Embryonic facial prominence (tissue), 1 donor: Measurements from ENCODE around the gene UNK.
"Not testable (repeated sequence)": the region's sequence is repeated elsewhere in the genome, so short reads cannot be mapped to it uniquely, and the experiment has no call there.

Experiments used
- DNase-seq: peaks from one replicate; pipeline ENCODE4 v3.0.0-alpha.2; 2016; ENCODE audit errors: extremely low spot score

The UNK gene

GRCh38 chr17:75773121-75773807 lies 11.3 kb upstream of the UNK start:
- no peak for DNase-seq

GRCh38 chr17:75773808-75774470 lies 10.7 kb upstream of the UNK start:
- no peak for DNase-seq

- no peak for DNase-seq
These were observed 10.1 kb upstream of the UNK start for GRCh38 chr17:75774471-75774990.

GRCh38 chr17:75774991-75775668 lies 9.5 kb upstream of the UNK start:
- DNase-seq: no peak

GRCh38 chr17:75776386-75777295 lies 8.0 kb upstream of the UNK start:
- peak; percentile 74 for DNase-seq

GRCh38 chr17:75777296-75777922 lies 7.2 kb upstream of the UNK start:
- DNase-seq: no peak

- not testable (repeated sequence) for DNase-seq
These were observed 6.3 kb upstream of the UNK start for GRCh38 chr17:75778066-75778860.

GRCh38 chr17:75778861-75779249 lies 5.8 kb upstream of the UNK start:
- DNase-seq: no peak

GRCh38 chr17:75779250-75779986 lies 5.2 kb upstream of the UNK start:
- DNase-seq: peak; percentile 100

- no peak for DNase-seq
These were observed 4.4 kb upstream of the UNK start for GRCh38 chr17:75779987-75780889.

GRCh38 chr17:75783069-75783783 lies 1.4 kb upstream of the UNK start:
- peak; percentile 57 for DNase-seq

GRCh38 chr17:75783803-75784472 lies 668 bp upstream of the UNK start:
- DNase-seq: no peak

GRCh38 chr17:75785016-75785890 lies 647 bp downstream of the UNK start:
- DNase-seq: peak; percentile 87

- DNase-seq: no peak
These were observed 6.6 kb downstream of the UNK start for GRCh38 chr17:75791254-75791653.

GRCh38 chr17:75793460-75793859 lies 8.9 kb downstream of the UNK start:
- DNase-seq: no peak

- DNase-seq: no peak
These were observed 11.4 kb downstream of the UNK start for GRCh38 chr17:75795820-75796607.
